Ramos (cell line): Measurements from ENCODE around the gene TTC28.

Experiments
- in situ Hi-C: fragments of 300-500 bp; cut with MboI; formaldehyde crosslinking; loops from one replicate; pipeline ENCODE4 v1.14.3; 2022; ENCODE audit warnings: low sequenced_read_pairs; ENCODE audit not compliant: unreplicated experiment

Gene TTC28

DNA sequence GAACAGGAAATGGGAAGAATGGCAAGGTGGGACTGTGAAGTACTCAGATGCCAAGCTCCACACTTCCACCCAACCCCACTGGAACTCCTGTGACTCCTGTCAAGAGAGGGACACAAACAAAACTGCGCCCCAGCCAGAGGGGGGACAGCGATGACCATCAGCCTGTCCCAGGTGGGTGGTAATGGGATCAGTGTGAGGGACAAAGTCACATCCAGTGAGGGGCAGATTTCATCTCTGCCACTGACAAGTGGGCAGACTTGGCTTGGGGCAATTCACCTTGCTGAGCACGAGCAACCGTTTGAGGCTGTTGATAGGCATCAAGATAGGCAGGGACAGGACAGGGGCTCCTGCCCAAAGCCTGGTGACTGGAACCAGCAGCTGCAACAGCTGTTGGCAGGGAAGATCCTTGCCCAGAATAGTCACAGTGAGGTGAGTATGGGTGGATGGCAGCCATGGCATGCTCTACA is 655.2 kb downstream of the TTC28 start:
- in situ Hi-C loops = loop anchor here (10.0 to 25.0 kb wide), 3 partner anchors 570 to 838 kb away; no protein-coding TSS in a partner anchor

DNA sequence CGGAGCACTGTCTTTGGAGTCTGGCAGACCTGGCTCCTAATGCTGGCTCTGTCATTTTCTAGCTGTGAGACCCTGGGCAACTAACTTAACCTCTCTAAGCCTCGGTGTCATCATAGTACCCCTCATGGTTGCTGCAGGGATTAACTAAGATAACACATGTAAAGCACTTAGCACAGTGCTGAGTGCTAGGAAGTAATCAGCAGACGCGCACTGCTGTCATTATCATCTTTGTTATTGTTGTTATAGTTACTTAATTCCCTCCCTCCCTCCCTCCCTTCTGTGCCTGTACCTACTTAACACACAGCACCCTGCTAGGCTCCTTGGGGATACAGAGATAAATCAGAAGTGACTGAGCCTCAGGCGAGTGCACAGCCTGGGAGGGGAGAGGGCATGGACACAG is 655.9 kb downstream of the TTC28 start:
- in situ Hi-C loops = loop anchor here (10.0 to 25.0 kb wide), 3 partner anchors 571 to 839 kb away; no protein-coding TSS in a partner anchor

DNA sequence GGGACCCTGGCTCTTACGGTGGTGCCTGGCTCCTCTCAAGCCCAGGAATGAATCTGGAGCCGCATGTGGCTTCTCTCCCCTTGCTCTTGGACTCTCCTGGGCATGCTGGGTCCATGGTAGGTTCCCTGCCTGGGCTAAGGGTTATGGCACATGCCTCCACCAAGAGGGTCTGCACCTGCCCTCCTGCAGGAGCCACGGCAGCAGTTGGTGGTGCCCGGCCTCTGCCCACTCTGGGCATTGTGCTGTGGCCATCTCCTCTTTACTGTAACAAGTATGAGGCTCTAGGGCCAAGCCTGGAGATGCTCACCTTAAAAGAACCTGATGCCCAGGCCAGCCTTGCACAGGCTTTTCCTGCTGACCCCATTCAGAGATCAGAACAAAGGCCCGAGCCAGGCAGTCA is 656.6 kb downstream of the TTC28 start:
- in situ Hi-C loops = loop anchor here (10.0 to 25.0 kb wide), 3 partner anchors 572 to 839 kb away; no protein-coding TSS in a partner anchor

DNA sequence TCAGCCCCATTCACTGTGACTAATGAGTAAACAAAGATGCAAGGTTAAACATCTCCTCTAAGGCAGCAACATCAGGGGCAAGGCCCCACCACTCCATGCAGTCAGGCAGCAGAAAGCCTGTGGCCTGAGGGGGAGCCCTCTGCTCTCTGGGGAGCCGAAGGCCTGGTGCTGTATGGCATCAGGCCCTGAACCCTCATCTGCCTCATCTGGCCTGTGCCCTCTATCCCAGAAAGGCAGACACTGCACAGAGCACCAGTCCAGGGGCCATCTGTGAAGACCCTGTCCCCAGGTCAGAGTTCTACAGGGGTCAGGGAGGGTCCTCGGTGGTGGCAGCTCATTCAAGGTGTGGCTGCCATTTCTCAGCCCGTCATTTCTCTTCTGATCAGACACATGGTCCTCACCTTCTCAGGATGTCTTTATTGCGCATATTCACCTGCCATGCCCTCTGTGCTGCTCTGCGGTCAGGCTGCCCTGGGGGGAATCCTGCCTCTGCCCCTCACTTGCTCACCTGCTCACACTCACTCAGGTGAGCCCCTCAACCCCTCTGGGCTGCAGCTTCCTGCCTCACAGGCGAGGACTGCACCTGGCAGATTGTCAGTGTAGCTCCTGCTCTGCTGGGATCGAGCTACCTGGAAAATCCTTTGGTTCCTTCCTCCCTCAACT is 657.5 kb downstream of the TTC28 start:
- in situ Hi-C loops = loop anchor here (10.0 to 25.0 kb wide), 3 partner anchors 573 to 840 kb away; no protein-coding TSS in a partner anchor

DNA sequence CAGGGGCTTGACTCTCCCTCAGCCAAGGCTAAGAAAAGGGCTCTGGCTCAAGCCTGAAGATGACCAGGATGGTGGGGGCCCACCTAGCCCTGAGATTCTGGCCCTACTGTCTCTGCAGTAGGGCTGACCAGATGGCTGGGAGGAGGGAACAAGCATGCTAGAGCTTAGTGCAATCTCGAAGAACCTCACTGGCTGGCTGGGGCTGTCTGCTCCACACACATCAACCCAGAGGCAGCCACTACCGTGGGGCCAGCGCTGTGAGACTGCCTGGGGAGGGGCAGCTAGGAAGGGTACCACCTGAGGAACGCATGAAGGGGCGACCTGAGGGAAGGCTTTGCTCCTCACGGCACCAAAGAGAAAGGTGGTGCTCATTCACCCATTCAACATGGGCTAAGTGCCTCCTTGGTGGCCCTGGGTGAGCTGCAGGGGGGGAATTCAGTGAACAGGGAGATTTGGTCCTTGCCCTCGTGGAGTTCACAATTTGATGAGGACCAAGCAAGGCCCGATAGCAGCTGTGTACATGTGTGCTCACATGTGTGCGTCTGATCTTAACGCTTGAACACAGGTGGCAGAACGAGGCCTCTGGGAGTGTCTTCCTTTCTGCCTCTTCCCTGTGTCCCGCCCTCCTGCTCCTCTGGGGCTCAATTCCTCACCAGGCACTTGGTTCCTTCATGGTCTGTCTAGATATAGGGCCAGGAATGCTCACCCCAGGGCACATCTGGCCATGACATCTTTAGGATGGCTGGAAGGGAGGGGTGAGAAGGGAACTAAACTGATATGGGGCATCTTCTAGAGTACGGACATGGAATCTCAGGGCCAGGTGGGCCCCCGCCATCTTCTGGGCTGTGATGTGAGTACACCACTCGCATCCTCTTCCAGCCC is 658.3 kb downstream of the TTC28 start:
- in situ Hi-C loops = loop anchor here (10.0 to 25.0 kb wide), 3 partner anchors 573 to 841 kb away; no protein-coding TSS in a partner anchor

DNA sequence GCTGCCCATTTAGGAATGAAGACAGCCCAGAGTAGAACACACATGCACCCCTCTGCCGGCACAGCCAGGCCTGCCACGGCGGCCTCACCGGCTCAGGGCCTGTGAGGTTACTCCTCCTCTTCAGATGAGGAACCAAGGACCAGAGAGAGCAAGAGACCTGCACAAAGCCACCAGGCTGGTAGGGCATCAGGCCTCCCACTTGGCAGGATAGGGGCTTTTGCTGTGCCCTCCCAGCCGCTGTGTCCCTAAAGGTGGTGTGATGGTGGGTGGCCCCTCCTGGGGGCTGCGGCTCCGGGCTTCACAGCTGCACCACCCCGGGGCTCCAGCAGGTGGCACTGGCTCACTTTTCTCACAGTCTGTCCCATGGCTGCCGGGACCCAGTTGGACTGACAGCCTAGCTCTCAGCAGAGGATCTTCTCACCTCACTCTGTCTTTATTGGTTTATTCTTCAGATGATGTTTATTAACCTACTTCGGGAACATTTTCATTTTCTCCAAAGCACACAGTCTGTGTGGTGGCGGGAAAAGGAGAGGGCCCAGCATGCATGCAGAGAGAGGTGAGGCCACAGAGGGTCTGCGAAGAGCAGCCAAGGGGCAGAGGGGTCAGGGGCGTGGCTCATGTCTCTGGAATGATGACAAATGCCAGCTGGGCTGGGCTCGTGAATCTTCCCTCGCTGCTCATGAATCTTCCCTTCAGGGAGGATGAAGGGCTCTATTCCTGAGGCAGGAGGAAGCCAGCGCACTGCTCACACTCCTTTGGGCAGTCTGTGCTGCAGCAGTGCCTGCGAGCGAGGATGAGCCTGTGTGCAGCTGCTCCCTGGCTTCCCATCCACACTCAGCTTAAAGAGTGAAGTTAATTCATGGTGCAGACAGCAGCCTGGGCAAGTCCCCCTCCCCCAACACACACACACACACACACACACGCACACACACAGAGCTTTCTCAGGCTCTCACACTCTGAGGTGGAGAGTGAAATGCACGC is 659.5 kb downstream of the TTC28 start:
- in situ Hi-C loops = loop anchor here (10.0 to 25.0 kb wide), 3 partner anchors 575 to 842 kb away; no protein-coding TSS in a partner anchor

DNA sequence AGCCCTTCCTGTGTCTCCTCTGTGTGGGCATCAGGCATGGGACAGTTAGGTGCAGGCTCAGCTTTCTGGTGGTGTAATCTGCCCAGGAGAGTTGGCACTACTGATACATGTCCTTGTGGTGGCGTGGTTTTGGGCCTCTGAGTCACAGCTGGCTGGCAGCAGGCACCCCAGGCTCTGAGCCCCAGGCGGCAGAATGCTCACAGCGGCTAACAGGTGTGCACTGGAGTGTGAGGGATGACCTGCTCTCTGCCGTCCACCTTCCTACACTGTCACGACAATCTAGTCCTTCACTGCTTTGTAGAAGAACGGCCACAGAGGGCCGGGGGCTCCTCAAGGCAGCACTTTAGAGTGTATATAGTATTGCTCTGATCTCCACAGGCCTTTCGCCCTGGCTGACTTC is 660.3 kb downstream of the TTC28 start:
- in situ Hi-C loops = loop anchor here (25.0 kb wide), 2 partner anchors 607 to 843 kb away; no protein-coding TSS in a partner anchor

DNA sequence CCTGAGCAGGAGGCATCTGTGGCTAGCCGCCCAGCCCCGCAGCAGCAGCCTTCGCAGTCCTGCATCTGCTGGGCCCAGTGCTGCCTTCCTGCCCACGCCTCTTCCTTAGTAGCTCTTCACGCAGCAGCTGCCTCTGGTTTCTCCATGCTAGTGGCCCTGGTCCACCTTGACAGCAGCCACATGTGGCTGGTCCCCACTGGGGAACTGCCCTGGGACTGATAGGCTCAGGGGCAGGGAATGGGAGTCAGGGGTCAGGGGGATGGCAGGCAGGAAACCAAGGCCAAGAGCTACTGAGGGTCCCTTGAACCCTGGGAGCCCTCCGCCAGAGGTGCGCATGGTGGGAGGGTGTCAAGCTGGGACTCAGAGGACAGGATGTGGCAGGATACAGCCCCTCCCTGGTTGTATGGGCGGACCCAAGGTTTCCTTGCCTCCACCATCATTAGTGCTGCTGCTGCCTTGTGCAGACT is 661.1 kb downstream of the TTC28 start:
- in situ Hi-C loops = loop anchor here (25.0 kb wide), 2 partner anchors 606 to 844 kb away; no protein-coding TSS in a partner anchor

DNA sequence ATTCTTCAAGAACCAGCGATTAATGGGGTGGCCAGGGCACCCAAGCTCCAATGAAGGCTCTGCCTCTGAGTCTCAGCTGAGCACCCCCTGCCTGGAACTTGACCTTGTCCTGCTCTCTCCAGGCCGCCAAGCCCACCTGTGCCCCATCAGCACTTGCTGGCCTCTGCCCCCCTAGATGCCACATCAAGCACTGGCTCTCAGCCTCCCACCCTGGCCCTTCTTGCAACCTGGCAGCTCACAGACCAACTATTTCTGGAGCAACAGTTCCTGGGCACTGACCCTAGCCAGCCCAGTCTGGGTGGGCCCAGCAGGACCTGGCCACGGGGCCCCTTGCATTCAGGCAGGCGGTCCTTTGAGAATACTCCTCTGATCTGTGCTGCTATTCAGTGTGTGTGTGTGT is 661.8 kb downstream of the TTC28 start:
- in situ Hi-C loops = loop anchor here (25.0 kb wide), 2 partner anchors 606 to 844 kb away; no protein-coding TSS in a partner anchor

DNA sequence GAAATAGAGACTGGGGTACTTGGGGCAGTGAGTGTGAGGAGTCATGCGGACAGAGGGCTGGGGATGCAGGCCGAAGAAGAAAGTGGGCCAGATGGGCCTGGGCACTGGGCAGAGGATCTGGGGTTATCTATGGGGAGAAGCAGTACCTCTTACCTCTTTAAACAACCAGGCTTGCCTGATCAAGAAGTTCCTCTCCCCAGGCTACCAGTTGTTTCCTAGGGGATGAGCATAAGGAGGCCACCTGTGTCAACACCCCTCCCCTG is 662.2 kb downstream of the TTC28 start:
- in situ Hi-C loops = loop anchor here (25.0 kb wide), 2 partner anchors 605 to 845 kb away; no protein-coding TSS in a partner anchor

DNA sequence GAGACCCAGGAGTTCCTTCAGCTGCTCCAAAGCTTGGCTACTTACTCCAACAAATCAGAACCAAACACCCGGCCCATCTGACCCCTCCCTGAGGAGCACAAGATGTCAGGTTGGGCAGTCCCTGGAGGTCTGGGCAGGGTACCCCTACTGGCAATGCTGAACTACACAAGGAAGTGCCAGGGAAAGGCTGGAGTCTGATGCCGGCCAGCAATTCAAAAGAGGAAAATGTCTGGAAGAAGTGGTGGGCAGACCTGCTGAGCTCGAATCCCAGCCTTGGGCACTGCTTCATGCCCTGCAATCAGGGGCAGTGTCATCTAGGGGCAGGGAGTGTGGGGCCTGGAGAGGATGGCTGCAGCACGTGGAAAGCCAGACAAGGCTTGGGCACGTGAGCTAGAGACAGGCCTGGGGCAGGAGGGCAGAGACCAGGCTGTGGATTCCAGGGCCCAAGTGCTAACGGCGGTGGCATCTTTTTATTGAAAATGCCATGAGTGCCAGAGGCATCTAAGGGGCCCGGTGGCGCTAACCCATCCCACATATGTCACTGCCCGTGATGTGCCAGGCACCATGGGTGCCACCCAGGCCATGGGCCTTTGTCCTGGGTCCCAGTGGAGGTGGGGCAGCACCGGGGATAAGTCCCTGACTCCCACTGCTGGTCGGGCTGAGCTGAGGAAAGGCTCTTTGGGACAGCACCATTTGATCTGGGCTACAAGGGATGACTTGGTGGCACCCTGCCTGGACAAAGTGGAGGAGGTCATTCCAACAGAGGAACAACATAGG is 662.7 kb downstream of the TTC28 start:
- in situ Hi-C loops = loop anchor here (25.0 kb wide), 2 partner anchors 605 to 845 kb away; no protein-coding TSS in a partner anchor

DNA sequence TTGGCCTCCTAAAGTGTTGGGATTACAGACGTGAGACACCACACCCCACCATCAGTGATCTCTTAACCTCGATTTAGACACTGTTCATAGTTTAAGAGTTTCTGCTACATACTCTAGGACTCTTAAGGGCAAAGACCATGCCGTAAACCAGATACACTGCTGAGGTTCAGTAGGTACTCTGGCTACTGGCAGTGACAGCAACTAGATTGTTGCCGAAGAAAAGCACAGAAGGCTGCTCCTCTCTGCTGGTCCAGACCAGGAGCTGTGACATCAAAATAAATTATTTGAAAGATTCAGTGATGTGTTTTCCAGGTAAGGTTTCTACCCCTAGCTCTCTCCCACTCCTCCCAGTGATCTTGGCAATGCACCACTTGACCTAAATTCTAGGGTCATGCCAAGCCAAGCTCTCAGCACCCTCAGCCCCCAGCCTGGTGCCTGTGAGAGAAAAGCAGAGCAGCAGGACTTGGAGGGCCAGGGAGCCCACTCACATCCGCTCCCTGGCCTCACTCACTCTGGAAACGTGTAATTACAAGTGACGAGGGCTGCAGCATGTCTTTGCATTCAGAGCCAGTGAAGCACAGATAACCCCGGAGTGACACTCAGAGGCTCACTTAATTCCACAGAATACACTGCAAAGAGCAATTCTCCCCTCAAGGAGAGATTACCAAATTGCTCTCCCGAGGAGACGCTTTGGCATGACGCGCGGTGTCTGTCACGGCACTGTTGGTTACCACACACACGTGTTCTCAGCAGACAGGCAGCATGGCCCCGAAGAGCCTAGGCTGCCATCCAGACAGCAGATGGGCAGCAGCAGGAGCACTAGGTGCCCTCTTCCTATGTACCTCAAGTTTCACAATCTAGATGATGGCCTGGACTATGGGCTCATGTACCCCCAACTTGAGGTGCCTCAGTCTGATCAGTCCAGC is 663.7 kb downstream of the TTC28 start:
- in situ Hi-C loops = loop anchor here (25.0 kb wide), 2 partner anchors 604 to 846 kb away; no protein-coding TSS in a partner anchor

DNA sequence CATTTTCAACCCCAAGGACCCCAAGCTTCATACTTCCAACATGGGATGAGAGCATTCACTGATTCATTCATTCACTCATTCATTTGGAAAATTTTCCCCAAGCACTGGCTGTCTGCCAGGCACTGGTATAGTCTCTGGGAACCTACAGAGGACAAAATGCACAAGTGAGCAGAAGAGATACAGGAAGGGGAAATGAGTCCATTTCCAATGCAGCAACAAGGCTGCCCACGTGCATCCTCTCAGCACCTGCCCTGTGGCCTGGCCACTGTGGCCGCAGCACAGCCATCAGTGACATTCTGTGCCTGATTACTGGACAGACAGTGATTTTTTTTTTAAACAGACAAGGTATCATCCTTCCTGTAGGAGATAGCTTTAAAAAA is 664.6 kb downstream of the TTC28 start:
- in situ Hi-C loops = loop anchor here (25.0 kb wide), 2 partner anchors 603 to 847 kb away; no protein-coding TSS in a partner anchor

DNA sequence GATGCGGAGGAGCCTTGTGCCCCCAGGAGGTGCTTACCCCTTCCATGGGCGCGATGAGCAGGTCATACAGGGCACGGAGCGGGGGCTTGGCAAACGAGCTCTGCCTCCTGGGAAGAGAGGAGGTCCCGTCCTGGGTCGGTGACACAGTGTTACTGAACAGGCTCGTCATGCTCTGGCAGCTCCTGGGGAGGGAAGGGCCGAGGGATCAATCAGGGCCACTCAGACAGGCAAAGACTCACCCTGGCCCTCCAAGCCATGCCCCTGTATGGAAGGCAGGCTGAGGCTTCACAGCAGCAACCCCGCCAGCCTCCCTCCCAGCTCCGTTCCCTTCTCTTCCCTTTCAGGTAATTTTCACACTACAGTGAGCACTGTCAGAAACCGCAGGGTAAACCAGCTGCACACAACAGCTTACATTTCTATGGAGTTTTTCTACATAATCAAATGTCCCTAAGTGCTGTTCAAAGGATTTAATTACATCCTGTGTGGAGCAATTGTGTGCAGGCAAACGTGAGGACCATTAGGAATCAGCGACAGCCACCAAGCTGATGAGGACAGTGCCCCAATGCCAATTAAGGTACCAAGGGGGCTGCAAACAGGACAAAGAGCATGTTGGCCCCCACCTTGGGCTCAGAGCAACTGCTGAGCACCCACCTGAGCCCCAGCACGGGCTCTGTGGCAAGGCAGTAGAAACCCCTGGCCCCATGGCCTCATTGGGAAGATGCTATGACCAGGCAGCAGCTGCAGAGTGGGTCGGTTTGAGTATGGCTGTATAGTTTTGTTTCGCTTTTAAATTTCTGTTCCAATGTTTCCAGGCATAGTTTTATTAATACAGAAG is 665.2 kb downstream of the TTC28 start:
- in situ Hi-C loops = loop anchor here (25.0 kb wide), 2 partner anchors 602 to 848 kb away; no protein-coding TSS in a partner anchor

DNA sequence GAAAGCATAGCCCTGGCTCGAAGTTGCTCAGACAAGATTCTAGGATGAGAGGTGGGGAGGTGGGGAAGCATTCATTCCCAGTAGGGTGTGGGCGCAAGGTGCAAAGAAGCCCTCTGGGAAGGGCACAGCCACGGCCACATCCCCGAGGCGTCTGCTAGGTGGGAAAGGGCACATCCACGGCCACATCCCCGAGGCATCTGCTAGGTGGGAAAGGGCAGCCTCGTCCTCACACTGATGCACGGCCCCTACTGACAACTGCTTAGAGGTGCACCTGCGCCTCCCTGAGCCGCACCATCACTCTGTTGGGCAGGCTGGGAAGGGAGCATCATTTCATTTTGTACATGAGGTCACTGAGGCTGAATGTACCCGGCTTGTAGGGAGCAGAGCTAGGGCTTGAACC is 666.0 kb downstream of the TTC28 start:
- in situ Hi-C loops = loop anchor here (25.0 kb wide), 2 partner anchors 601 to 849 kb away; no protein-coding TSS in a partner anchor

DNA sequence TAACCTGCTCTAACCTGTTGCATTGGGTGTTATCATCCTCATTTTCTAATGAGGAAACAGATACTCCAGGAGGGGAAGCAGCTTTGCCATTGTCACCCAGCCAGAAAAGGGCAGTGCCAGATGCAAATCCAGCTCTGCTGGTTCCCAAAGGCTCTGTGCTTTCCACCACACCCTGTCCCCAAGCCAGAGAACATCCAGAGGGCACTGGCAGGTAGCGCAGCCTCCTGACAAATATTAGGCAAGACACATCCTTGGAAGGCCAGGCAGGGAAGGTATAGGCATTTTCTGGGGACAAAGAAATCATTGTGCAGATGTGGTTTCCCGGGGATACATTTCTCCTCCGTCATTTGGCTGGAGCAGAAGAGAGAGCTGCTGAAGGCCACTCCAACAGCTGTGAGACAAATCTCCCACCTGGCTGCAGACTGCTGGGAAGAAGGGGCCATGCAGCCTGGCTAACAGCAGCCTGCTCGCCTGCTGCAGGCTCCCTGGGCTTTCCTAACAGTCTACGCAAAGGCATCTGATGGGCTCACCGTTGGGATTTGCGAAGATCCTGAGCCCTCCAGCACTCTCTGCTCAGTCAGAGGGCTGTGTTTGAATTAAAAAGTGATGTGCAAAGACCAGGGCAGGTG is 666.7 kb downstream of the TTC28 start:
- in situ Hi-C loops = loop anchor here (25.0 kb wide), 2 partner anchors 601 to 849 kb away; no protein-coding TSS in a partner anchor
